ENCODE results near the gene WFDC12. TPM values are rescaled to one million over a fixed set of nuclear protein-coding genes. Genes with fewer than 3 reads are reported as not detected.

The WFDC12 gene
- total RNA-seq, 2 donors from 2014 or later = not detected

DNA sequence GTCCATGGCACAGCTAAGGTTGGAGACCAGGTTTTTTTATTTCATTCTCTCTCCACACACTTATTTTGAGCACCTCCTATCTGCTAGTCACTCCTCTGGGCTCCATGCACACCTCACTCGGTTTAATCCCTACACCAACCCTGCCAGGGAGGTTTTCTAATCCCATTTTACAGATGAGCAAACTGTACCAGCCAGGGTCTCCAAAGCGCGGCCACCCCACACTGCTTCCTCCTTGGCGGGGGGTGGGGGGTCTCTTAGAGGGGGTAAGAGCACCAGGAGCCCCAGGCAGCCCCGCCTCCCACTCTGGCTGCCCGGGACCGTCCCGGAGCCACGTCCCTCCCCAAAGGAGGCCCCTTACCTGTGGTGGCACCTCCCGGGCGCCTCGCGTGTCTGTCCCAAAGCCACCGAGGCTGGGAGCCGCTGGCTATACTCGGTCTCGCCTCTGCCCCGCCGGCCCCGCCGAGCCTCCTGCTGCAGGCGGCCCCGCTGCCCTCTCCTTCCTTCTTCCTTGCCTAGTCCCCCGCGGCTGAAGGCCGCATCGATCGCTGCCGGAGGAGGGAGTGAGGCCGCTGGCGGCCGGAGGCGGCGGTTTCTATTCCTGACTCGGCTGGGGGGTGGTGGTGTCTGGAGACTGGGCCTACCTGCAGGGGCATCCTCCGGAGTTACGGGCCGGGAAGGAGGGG is 23.6 kb downstream of the WFDC12 start, which contains the start of gene KCNS1:
Gene KCNS1 (minus strand): TSS at position 565 of the 683 bp plus-strand sequence. CDS start 1,891 bp downstream, outside the sequence.
- Histone ChIP-seq H3K27ac (no peak within 1 kb of the TSS), H3K9me3 (no peaks in the 10 kb centered on the region), H3K4me3 (peak within 1 kb of the TSS in 1 of 2 donors; percentile 14), H3K4me1 (peaks cover 0 to 16% of the 10 kb centered on the region in 2 donors), H3K36me3 (no peaks in the 10 kb centered on the region), H3K27me3 (peaks cover 0 to 5% of the 10 kb centered on the region in 2 donors)
- DNase-seq (ENCODE audit: low spot score) = no peak
- TF ChIP-seq CTCF (IDR thresholded peaks at IDR 0.05) = no peak

DNA sequence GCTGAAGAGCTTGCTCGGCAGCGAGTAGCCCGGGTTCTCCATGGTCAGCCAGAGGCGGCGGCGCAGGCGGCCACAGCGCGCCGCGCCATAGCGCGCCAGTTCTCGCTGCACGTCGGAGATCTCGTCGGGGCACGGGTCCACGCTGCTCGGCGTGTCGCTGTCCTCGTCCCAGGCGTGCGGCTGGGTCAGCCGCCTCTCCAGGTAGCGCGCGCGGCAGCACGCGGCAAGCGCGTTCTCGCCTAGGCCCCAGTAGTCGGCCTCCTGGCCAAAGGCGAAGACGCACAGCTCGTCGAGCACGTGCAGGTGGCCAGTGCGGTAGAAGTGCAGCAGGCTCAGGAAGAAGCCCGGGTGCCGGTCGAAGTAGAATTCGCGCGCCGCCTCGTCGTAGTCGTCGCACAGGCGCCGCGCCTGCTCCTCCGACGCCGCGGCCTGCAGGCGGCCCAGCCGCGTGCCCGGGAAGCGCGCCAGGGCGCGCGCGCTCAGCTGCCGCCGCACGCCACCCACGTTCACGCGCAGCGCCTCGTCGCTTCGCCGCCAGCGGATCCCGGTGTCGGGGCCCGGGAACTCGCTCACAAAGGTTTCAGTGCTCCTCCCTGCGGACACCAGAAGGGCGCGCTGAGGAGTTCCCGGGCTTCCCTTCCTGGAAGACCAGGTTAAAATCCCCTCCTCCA is 26.0 kb downstream of the WFDC12 start:
- H3K4me1 ChIP-seq = peaks cover 0 to 19% of the 10 kb centered on the region in 2 donors
- no peaks in the 10 kb centered on the region for H3K36me3 ChIP-seq
- TF ChIP-seq CTCF (IDR thresholded peaks at IDR 0.05) = no peak
- no peaks in the 10 kb centered on the region for H3K9me3 ChIP-seq
- DNase-seq (ENCODE audit: low spot score) = no peak
- H3K4me3 ChIP-seq = peak overlapping the region; percentile 8 to 31
- H3K27ac ChIP-seq = no peak overlapping the region
- H3K27me3 ChIP-seq = peaks cover 0 to 5% of the 10 kb centered on the region in 2 donors

- no peaks in the 10 kb centered on the region for H3K36me3 ChIP-seq
- H3K9me3 ChIP-seq = no peaks in the 10 kb centered on the region
- H3K4me3 ChIP-seq = peak overlapping the region; percentile 8 to 31
- peak in 1 of 2 donors; percentile 41 for TF ChIP-seq CTCF (IDR thresholded peaks at IDR 0.05)
- no peak overlapping the region for H3K27ac ChIP-seq
- DNase-seq (ENCODE audit: low spot score) = no peak
- peaks cover 0 to 19% of the 10 kb centered on the region in 2 donors for H3K4me1 ChIP-seq
- peaks cover 0 to 5% of the 10 kb centered on the region in 2 donors for H3K27me3 ChIP-seq
Measured at GRCh38 chr20:45097485-45098102, 26.7 kb downstream of the WFDC12 start.

GRCh38 chr20:45096781-45097180 is 27.5 kb downstream of the WFDC12 start:
- Histone ChIP-seq H3K27ac (no peak overlapping the region), H3K4me3 (no peak overlapping the region), H3K36me3 (no peaks in the 10 kb centered on the region), H3K27me3 (peaks cover 0 to 5% of the 10 kb centered on the region in 2 donors), H3K9me3 (no peaks in the 10 kb centered on the region), H3K4me1 (peaks cover 0 to 19% of the 10 kb centered on the region in 2 donors)
- no peak for TF ChIP-seq CTCF (IDR thresholded peaks at IDR 0.05)
- DNase-seq (ENCODE audit: low spot score) = no peak

GRCh38 chr20:45095805-45096238 is 28.4 kb downstream of the WFDC12 start:
- H3K4me3 ChIP-seq = no peak overlapping the region

More at GRCh38 chr20:45095805-45096238, 28.4 kb downstream of the WFDC12 start:
- no peaks in the 10 kb centered on the region for H3K9me3 ChIP-seq
- no peak overlapping the region for H3K27ac ChIP-seq
- H3K27me3 ChIP-seq = peaks cover 0 to 5% of the 10 kb centered on the region in 2 donors
- TF ChIP-seq CTCF (IDR thresholded peaks at IDR 0.05) = peak; percentile 59 to 87
- no peaks in the 10 kb centered on the region for H3K36me3 ChIP-seq
- no peak for DNase-seq (ENCODE audit: low spot score)
- peaks cover 0 to 19% of the 10 kb centered on the region in 2 donors for H3K4me1 ChIP-seq

All from right atrium auricular region (tissue), 2 donors.